T-helper 2 cell (primary cell): ENCODE data around the gene OSBPL9.
A peak's percentile ranks its signal among the peaks of the same experiment; 100 is the strongest.
"Not testable (repeated sequence)": the region's sequence is repeated elsewhere in the genome, so short reads cannot be mapped to it uniquely, and the experiment has no call there.

ENCODE experiments used
- DNase-seq, 5 experiments: peaks; one replicate each; pipeline versions ENCODE4 v3.0.0 to v3.0.0-alpha.2; 2012 to 2022

Gene OSBPL9

GRCh38 chr1:51716746-51717145 lies 99.9 kb downstream of the OSBPL9 start:
- no peak for DNase-seq

- DNase-seq, result no peak
Observed at GRCh38 chr1:51717842-51718241, 101.0 kb downstream of the OSBPL9 start.

- DNase-seq, result no peak
Observed at GRCh38 chr1:51719146-51719545, 102.3 kb downstream of the OSBPL9 start.

DNA sequence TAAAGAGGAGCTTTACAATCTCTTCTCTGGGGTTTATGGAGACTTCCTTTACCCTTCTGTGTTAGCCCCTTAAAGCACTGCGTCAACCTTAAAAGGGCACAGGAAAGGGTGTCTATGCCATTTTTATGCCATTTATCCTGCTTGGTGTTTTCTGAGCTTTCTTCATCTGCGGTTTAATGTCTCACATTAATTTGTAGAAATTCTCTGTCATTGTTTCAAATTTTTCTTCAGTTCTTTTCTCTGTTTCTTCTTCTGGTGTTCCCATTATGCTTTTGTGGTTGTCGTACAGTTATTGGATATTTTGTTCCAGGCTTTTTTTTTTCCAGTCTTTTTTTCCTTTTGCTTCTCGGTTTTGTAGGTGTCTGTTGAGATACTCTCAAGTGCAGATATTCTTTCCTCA lies 107.9 kb downstream of the OSBPL9 start:
- DNase-seq, result no peak

DNA sequence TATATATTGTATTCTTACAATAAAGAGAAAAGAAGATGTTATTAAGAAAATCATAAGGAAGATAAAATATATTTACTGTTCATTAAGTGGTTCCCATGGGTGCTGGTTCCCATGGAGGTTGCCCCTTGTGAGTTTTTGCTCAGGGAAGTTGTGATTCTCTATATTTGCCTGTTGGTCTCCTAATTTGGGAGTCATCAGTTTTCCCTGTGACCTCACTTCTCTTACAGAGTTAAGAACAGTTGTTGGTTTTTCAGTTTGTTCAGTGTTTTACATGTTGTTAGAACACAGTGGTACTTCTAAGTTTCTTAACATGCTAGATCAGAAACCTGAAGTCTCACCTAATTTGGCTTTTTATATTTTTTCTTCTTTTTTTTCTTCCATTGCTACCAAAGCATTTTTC lies 109.2 kb downstream of the OSBPL9 start:
- no peak for DNase-seq

DNA sequence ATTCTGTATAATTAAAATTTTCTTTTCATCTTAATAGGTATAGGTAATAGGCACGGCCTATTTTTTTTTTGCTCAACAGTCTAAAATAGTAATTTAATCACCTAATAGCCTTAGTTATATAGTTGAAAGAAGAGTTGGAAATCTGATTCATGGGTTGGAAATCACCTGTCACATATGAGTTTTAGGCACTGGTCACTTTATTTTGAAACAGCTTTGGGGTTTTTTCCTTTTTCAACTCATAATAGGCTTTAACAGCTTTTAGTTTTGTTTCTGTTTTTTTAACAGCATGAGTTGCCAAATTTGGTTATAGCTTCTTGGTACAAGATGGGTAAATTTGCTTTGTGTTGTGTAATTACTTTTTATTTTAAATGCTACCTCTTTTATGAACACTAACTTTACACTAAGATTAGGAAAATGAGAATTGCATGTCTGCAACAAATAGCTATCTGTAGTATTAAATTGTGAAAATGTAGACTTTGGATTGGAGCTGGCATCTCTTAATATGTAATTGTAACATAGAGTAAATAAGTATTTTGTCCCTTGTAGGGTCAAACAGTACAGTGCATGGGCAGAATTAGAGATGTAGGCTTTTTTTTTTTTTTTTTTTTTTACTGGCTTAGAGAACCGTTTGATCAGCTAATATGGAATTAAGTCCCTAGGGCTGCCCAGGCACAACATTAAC lies 109.8 kb downstream of the OSBPL9 start:
- no peak for DNase-seq

DNA sequence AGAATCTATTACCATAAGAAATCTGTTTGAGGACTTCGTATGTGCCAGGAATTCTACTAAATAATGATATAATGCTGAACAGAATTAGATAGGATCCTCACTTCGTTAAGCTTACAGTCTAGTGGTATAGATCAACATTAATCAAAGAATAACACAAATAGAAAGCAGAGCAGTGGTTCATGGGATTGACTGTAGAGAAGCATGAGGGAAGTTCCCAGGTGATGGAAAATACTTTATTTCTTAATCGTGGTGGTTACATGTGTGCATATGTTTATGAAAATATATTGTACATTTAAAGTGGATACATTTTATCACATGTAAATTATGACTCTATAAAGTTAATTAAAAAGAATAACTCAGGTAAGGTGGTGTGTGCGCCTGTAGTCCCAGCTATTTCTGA lies 110.5 kb downstream of the OSBPL9 start:
- DNase-seq, result no peak

GRCh38 chr1:51728611-51729155 lies 111.8 kb downstream of the OSBPL9 start:
- peak in 1 of 5 experiments; percentile 19 for DNase-seq

- peak; percentile 85 to 98 (median 91) for DNase-seq
Observed at GRCh38 chr1:51729156-51729823, 112.4 kb downstream of the OSBPL9 start.

DNA sequence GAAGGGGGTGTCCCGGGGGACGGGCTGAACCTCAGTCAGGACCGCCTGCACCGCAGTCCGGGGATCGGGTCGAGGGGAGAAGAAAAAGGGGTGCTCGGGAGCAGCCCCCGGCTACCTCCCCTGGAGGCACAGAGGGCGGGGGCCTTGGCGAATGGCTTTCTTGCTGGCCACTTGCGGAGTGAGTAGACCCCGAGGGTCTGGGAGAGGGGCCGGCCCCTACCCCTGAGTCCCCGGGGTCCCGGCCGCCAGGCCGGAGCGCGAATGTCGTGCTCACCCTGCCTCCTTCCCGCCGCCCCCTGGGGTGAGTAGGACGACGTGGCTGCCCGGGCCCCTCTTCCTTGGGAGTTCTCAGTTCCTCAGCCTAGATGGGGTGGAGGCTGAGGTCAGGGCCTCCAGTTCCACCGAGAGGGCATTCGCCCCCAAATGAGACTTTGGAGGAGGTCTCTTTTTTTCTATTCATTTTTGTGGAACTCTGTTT lies 113.0 kb downstream of the OSBPL9 start:
- DNase-seq, result peak in 1 of 5 experiments; percentile 32

DNA sequence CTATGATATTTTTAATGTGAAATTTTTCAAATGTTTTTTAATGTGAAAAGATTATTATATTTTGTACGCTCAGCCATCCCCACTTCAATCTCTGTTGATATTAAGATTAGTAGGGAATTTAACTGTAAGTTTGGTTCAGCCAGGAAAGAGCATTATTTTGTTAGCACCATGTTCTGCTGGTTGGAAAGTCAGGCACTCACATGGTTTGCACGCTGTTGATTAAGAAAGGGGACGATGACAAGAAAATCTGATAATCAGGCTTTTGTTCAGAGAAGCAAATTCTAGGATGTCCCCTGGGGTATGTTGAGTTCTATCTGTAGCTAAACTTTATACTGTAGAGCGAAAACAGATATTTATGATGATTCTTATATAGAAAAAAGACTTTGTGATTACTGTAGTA lies 115.1 kb downstream of the OSBPL9 start:
- DNase-seq, result no peak

- DNase-seq, result no peak
Observed at GRCh38 chr1:51732701-51733425, 116.0 kb downstream of the OSBPL9 start.

DNA sequence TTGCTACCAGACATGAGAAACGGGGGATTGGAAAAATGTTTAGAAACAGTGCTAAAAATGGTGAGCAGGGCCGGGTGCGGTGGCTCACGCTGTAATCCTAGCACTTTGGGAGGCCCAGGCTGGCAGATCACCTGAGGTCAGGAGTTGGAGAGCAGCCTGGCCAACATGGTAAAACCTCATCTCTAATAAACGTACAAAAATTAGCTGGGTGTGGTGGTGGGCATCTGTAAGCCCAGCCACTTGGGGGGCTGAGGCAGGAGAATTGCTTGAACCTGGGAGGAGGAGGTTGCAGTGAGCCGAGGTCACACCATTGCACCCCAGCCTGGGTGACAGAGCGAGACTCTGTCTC lies 116.5 kb downstream of the OSBPL9 start:
- DNase-seq, result not testable (repeated sequence)

DNA sequence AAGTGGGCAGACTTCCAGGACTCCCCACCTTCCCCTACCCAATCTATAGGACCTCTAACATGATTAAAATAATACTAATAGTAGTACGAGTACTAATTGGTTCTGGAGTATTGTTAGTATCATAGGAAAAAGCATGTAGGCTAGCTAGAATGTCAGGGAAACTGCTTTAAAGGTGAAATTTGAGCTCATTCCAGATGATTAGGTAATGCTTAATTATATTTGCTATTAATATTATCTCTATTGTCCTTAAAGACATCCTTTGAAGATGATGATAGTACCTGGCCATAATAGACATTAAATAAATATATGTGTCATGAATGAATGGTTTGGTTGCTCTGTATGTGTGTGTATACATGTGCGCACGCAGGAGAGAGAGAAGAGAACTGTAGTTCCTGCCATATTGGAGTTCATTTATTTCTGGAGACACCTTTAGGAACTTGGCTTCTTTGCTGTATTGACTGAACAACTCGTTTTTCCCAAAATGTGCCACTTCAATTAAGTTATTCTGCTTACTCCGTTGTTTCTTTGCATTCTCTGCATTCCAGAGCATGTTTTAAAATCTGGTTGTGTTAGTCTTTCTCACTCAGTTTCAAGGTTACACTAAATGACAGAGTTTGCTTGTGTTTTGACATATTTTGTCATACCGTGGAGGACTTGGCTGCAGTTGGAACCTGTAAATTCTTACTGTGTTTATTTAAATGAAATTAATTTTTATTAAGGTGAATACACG lies 117.1 kb downstream of the OSBPL9 start:
- DNase-seq, result no peak

GRCh38 chr1:51734896-51735745 lies 118.2 kb downstream of the OSBPL9 start:
- DNase-seq, result peak in 1 of 5 experiments; percentile 46

- no peak for DNase-seq
Observed at GRCh38 chr1:51735746-51736254, 118.9 kb downstream of the OSBPL9 start.

DNA sequence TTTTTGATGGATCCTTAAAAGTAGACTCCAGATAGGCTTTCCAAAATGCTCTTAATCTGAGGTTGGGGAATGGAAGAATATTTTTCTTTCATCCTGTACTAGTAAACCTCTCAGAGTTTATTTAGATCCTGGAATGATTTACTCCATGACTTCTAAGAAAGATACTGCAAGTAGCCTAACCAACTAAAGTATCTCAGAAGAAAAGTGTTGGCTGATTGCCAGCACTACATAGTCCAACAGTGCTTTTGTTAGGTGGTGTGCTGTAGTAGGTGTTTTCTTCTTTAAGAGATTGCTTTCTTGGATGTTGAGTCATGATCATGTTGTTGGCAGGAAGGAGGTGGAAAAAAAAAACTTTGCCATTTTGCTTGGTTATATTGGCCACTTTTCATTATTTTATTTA lies 119.8 kb downstream of the OSBPL9 start:
- peak in 1 of 5 experiments; percentile 19 for DNase-seq

DNA sequence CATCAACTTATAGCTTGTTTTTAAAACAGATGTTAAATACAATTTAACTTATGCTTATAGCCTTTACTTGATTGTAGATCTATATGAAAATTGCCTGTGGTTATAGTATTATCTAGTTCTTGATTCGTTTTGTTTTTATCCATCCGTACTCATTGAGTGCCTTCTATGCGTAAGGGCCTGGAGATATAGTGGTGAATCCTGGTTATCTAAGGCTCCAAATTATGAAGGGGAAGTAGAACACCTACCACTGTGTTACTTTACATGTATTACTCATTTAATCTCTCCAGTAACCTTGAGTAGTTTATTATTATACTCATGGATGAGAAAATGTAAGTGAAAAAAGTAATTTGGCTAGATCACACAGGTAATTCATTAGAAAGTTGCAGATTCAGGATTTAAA lies 121.8 kb downstream of the OSBPL9 start:
- no peak for DNase-seq

DNA sequence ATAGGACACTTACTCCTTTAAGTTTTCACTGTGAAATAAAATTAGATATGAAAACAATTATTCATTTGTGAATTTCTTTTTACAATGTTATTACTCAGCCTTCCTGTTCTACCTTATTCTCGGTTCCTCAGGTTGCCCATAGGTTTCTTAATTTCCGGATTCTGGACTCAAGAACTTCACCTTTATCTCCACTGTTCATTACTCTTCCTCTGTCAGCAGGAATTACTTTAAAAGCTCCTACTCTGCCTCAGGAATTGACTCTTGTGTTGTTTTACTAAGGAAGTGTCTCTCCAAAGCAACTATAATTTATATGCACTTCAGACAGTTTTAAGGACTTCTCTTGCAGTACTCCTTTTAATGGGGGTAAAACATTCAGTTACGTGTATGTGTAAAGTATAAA lies 123.8 kb downstream of the OSBPL9 start:
- DNase-seq, result peak in 1 of 5 experiments; percentile 43

- DNase-seq, result no peak
Observed at GRCh38 chr1:51741121-51741681, 124.3 kb downstream of the OSBPL9 start.
